Ishikawa (cell line): ENCODE results near the gene TPPP2.
A peak's percentile ranks its signal among the peaks of the same experiment; 100 is the strongest.

ENCODE experiments used
- CEBPB ChIP-seq: IDR thresholded peaks from 2 replicates; pipeline ENCODE4 v1.6.1; 2012
- CREB1 ChIP-seq: IDR thresholded peaks from 2 replicates; pipeline ENCODE4 v1.6.1; 2012; ENCODE audit warnings: low read depth
- EGR1 ChIP-seq: IDR thresholded peaks from 2 replicates; pipeline ENCODE4 v1.6.1; 2012
- FOXM1 ChIP-seq: IDR thresholded peaks from 2 replicates; pipeline ENCODE4 v1.6.1; 2012; ENCODE audit warnings: low read depth, borderline replicate concordance
- NFIC ChIP-seq: IDR thresholded peaks from 2 replicates; pipeline ENCODE4 v1.6.1; 2012
- RAD21 ChIP-seq: IDR thresholded peaks from 2 replicates; pipeline ENCODE4 v1.6.1; 2012; ENCODE audit warnings: low read depth
- REST ChIP-seq: IDR thresholded peaks from 2 replicates; pipeline ENCODE4 v1.6.1; 2012; ENCODE audit warnings: low read depth, mild to moderate bottlenecking
- TAF1 ChIP-seq: IDR thresholded peaks from 2 replicates; pipeline ENCODE4 v1.6.1; 2012; ENCODE audit warnings: low read depth, mild to moderate bottlenecking
- TCF12 ChIP-seq: IDR thresholded peaks from 2 replicates; pipeline ENCODE4 v1.6.1; 2012; ENCODE audit warnings: low read depth
- TEAD4 ChIP-seq: IDR thresholded peaks from 2 replicates; pipeline ENCODE4 v1.6.1; 2012
- YY1 ChIP-seq: IDR thresholded peaks from 2 replicates; pipeline ENCODE4 v1.6.1; 2012; ENCODE audit warnings: low read depth
- ZBTB7A ChIP-seq: IDR thresholded peaks from 2 replicates; pipeline ENCODE4 v1.6.1; 2012; ENCODE audit warnings: low read depth
- TF ChIP-seq, protein P1 (sequence below): IDR thresholded peaks from 2 replicates; pipeline ENCODE4 v1.6.1; 2012
- TF ChIP-seq, protein P2 (sequence below): IDR thresholded peaks from 2 replicates; pipeline ENCODE4 v1.6.1; 2012

Gene TPPP2

GRCh38 chr14:21003788-21004346 lies 26.1 kb upstream of the TPPP2 start:
- TF ChIP-seq REST (no peak), CREB1 (no peak), TEAD4 (no peak), TCF12 (no peak)
- TF ChIP-seq, protein P1, sequence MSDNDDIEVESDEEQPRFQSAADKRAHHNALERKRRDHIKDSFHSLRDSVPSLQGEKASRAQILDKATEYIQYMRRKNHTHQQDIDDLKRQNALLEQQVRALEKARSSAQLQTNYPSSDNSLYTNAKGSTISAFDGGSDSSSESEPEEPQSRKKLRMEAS = no peak

- TF ChIP-seq TEAD4 (no peak), EGR1 (no peak), RAD21 (no peak), FOXM1 (no peak), CEBPB (no peak)
- TF ChIP-seq, protein P2, sequence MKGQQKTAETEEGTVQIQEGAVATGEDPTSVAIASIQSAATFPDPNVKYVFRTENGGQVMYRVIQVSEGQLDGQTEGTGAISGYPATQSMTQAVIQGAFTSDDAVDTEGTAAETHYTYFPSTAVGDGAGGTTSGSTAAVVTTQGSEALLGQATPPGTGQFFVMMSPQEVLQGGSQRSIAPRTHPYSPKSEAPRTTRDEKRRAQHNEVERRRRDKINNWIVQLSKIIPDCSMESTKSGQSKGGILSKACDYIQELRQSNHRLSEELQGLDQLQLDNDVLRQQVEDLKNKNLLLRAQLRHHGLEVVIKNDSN = no peak
- TF ChIP-seq, protein P1 = no peak
These were observed 18.9 kb upstream of the TPPP2 start for GRCh38 chr14:21011136-21011535.

DNA sequence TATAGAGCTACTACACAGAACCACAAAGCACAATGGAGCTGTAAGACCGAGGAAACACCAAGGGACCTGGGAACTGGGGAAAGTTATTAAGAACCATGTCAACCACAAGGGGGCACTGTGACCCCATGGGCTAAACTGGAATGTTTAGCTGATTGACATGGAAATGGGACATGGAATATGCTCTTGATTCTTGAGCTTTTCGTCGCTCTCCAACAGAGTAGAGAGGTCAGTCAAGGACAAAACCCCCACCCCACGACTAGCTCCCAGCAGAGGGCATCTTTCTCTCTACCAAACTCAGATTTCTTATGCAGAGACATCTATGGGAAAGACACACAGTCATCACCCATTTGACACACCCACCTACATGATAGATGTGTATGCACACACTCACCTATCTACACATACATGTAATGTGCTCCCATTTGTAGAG lies 15.2 kb upstream of the TPPP2 start:
- TF ChIP-seq TAF1 = no peak
- TF ChIP-seq RAD21 = peak; percentile 98
- TF ChIP-seq TEAD4 = peak; percentile 60

GRCh38 chr14:21015312-21015711 lies 14.7 kb upstream of the TPPP2 start:
- TF ChIP-seq NFIC (no peak), YY1 (no peak), TEAD4 (no peak), ZBTB7A (no peak), EGR1 (no peak), CREB1 (no peak), RAD21 (no peak), TAF1 (no peak)

- TF ChIP-seq TEAD4 (no peak), FOXM1 (no peak), EGR1 (no peak), TAF1 (no peak)
These were observed 13.4 kb upstream of the TPPP2 start for GRCh38 chr14:21016413-21017190.

- TF ChIP-seq REST (no peak), FOXM1 (no peak), CEBPB (no peak), TCF12 (no peak), NFIC (no peak)
These were observed 12.3 kb upstream of the TPPP2 start for GRCh38 chr14:21017528-21018245.

DNA sequence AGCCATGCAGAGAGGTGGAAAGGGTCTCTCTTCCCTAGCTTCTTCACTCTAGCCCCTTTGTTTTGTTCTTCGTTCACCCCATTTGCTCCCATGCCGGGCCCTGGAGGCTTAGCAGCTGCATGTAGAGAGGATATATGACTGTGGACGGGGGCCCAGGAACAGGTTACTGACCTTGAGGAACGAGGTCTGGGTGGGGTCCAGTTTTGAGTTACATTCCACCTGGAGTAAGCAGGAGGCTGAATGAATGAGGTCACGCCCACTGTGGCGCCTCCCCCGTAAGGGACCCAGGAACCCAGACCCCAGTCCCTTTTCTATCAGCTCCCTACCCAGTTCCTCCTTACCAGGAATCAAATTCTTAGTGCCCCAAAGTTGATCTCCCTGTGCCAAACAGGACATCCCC lies 11.7 kb upstream of the TPPP2 start:
- no peak for TF ChIP-seq TEAD4
